IMR-90 (cell line): ENCODE measurements around the gene DCLK1. TPM values are rescaled to one million over a fixed set of nuclear protein-coding genes. Genes with fewer than 3 reads are reported as not detected.

ENCODE experiments used
- ATAC-seq: fragments of 200-7000 bp; cut with Tn5 transposase; 2 replicates; pipeline ENCODE4 v1.9.1; 2020; ENCODE audit warnings: low read depth, mild to moderate bottlenecking, moderate library complexity
- Bru-seq: library from RNA; stranded (reverse); fragments of 400-500 nt; gene quantifications from one replicate; lab custom pipeline; 2021; lab: Mats Ljungman, UMichigan
- BruChase-seq, 2 experiments: library from RNA; stranded (reverse); fragments of 400-500 nt; gene quantifications; one replicate each; lab custom pipeline; 2021; lab: Mats Ljungman, UMichigan
- BruUV-seq: library from RNA; stranded (reverse); fragments of 400-500 nt; replicated peaks from 2 replicates; lab custom pipeline; 2021; lab: Mats Ljungman, UMichigan
- CTCF ChIA-PET: fragments of 300-600 bp; formaldehyde crosslinking; extraction: SDS; loops from one replicate; lab custom pipeline; 2021; ENCODE audit warnings: antibody characterized with exemption; lab: Yijun Ruan, JAX
- POLR2A ChIA-PET: fragments of 300-600 bp; sonication (Branson Sonifier 250); formaldehyde crosslinking; loops from one replicate; lab custom pipeline; 2022; ENCODE audit warnings: antibody characterized with exemption; ENCODE audit not compliant: unreplicated experiment; lab: Charles Lee
- DNase-seq: peaks from one replicate; pipeline ENCODE4 v3.0.0; 2013
- H2AFZ ChIP-seq: replicated peaks from 2 replicates; pipeline ENCODE3; 2013; ENCODE audit warnings: low read length, mild to moderate bottlenecking; ENCODE audit not compliant: poor library complexity
- H2AK5ac ChIP-seq: 2 replicates; pipeline ENCODE4 v1.6.1; 2013; ENCODE audit warnings: low read depth, low read length, inconsistent platforms
- H2AK9ac ChIP-seq: replicated peaks from 2 replicates; pipeline ENCODE3; 2013; ENCODE audit warnings: mild to moderate bottlenecking, low read depth, low read length, moderate library complexity; ENCODE audit not compliant: poor library complexity
- H2BK120ac ChIP-seq: 2 replicates; pipeline ENCODE4 v1.6.1; 2013; ENCODE audit warnings: low read depth, low read length, inconsistent platforms
- H2BK15ac ChIP-seq: 3 replicates; pipeline ENCODE4 v1.6.1; 2013; ENCODE audit warnings: low read depth, low read length, inconsistent platforms
- H2BK20ac ChIP-seq: 2 replicates; pipeline ENCODE4 v1.6.1; 2013; ENCODE audit warnings: low read depth, mild to moderate bottlenecking, inconsistent platforms, low read length, moderate library complexity
- H2BK5ac ChIP-seq: 2 replicates; pipeline ENCODE4 v1.6.1; 2013; ENCODE audit warnings: mild to moderate bottlenecking, low read depth, low read length, inconsistent platforms; ENCODE audit not compliant: poor library complexity, severe bottlenecking
- H3K14ac ChIP-seq: replicated peaks from 2 replicates; pipeline ENCODE4 v1.6.1; 2013; ENCODE audit warnings: low read depth, low read length, inconsistent platforms
- H3K18ac ChIP-seq: 2 replicates; pipeline ENCODE4 v1.6.1; 2013; ENCODE audit warnings: low read depth, low read length, control low read depth
- H3K23ac ChIP-seq: 2 replicates; pipeline ENCODE4 v1.6.1; 2013; ENCODE audit warnings: low read depth, low read length, inconsistent platforms
- H3K27ac ChIP-seq: 2 replicates; pipeline ENCODE4 v1.5.1; 2013; ENCODE audit warnings: mild to moderate bottlenecking, control low read depth, low read length; ENCODE audit not compliant: insufficient read depth
- H3K27me3 ChIP-seq: 2 replicates; pipeline ENCODE4 v1.6.1; 2013; ENCODE audit warnings: low read length; ENCODE audit not compliant: control insufficient read depth, insufficient read depth
- H3K36me3 ChIP-seq: 2 replicates; pipeline ENCODE4 v1.6.1; 2013; ENCODE audit warnings: low read length, mixed read lengths; ENCODE audit not compliant: control insufficient read depth, insufficient read depth
- H3K4ac ChIP-seq: 2 replicates; pipeline ENCODE4 v1.6.1; 2013; ENCODE audit warnings: low read depth, low read length, inconsistent platforms
- H3K4me1 ChIP-seq: 2 replicates; pipeline ENCODE4 v1.6.1; 2013; ENCODE audit warnings: low read length, mixed read lengths; ENCODE audit not compliant: control insufficient read depth, insufficient read depth
- H3K4me2 ChIP-seq: 2 replicates; pipeline ENCODE4 v1.6.1; 2013; ENCODE audit warnings: low read depth, mild to moderate bottlenecking, control low read depth, low read length, moderate library complexity
- H3K4me3 ChIP-seq: 2 replicates; pipeline ENCODE4 v1.5.1; 2013; ENCODE audit warnings: low read depth, mild to moderate bottlenecking, control low read depth, low read length, moderate library complexity; ENCODE audit not compliant: insufficient read depth
- H3K56ac ChIP-seq: 2 replicates; pipeline ENCODE4 v1.6.1; 2013; ENCODE audit warnings: low read length, inconsistent platforms; ENCODE audit not compliant: insufficient read depth; ENCODE audit errors: extremely low read depth
- H3K79me1 ChIP-seq, 2 experiments: 2 replicates each; pipeline ENCODE4 v1.6.1; 2013; ENCODE audit warnings: low read length in 2 of 2, inconsistent platforms in 1 of 2, low read depth in 1 of 2
- H3K9ac ChIP-seq: 2 replicates; pipeline ENCODE4 v1.6.1; 2013; ENCODE audit warnings: low read depth, low read length, control low read depth
- H3K9me1 ChIP-seq: 2 replicates; pipeline ENCODE4 v1.6.1; 2013; ENCODE audit warnings: low read length, inconsistent platforms; ENCODE audit not compliant: insufficient read depth
- H3K9me3 ChIP-seq: 2 replicates; pipeline ENCODE4 v1.6.1; 2013; ENCODE audit warnings: low read length; ENCODE audit not compliant: control insufficient read depth, insufficient read depth
- H4K20me1 ChIP-seq: 2 replicates; pipeline ENCODE4 v1.6.1; 2013; ENCODE audit warnings: low read length, inconsistent platforms; ENCODE audit not compliant: insufficient read depth
- H4K5ac ChIP-seq: 2 replicates; pipeline ENCODE4 v1.6.1; 2013; ENCODE audit warnings: mild to moderate bottlenecking, low read depth, low read length, control low read depth
- H4K8ac ChIP-seq, 2 experiments: 2 replicates each; pipeline ENCODE4 v1.6.1; 2013; ENCODE audit warnings: low read depth in 2 of 2, low read length in 2 of 2, control low read depth in 1 of 2, inconsistent platforms in 1 of 2
- H4K91ac ChIP-seq: 2 replicates; pipeline ENCODE4 v1.6.1; 2013; ENCODE audit warnings: low read depth, low read length, inconsistent platforms; ENCODE audit not compliant: insufficient read depth
- CTCF ChIP-seq: conservative IDR thresholded peaks from 2 replicates; pipeline ENCODE4 v1.5.1; 2012; ENCODE audit warnings: mild to moderate bottlenecking, low read depth, low read length, improper control_type of control experiment
- ELK1 ChIP-seq: fragments of 150-350 bp; IDR thresholded peaks from 2 replicates; pipeline ENCODE4 v1.6.1; 2016; ENCODE audit warnings: low read depth, mild to moderate bottlenecking, low read length, moderate library complexity, borderline replicate concordance
- WGBS, 2 experiments: methylation state at CpG; one replicate each; pipeline versions ENCODE4 v1.1.5 to v1.1.7; 2013; ENCODE audit warnings: missing lambda C conversion rate in 2 of 2; ENCODE audit not compliant: insufficient read length in 1 of 2; ENCODE audit errors: extremely low coverage in 2 of 2; 5-methylcytosine and 5-hydroxymethylcytosine counted together
- dilution Hi-C: fragments of 300-500 bp; cut with HindIII; formaldehyde crosslinking; loops from one replicate; pipeline ENCODE4 v1.14.3; 2018; ENCODE audit warnings: low sequenced_read_pairs; ENCODE audit not compliant: unreplicated experiment
- in situ Hi-C: fragments of 300-500 bp; cut with MboI; formaldehyde crosslinking; loops from 3 replicates; pipeline ENCODE4 v1.14.3; 2019; ENCODE audit warnings: low sequenced_read_pairs, inconsistent platforms, mixed read lengths
- intact Hi-C: fragments of 100-400 bp; cut with micrococcal nuclease; formaldehyde crosslinking; loops from 2 replicates; pipeline ENCODE4 v1.10.0; 2022
- long read RNA-seq: library from polyadenylated mRNA; unstranded; transcript quantifications from one replicate; pipeline ENCODE4 v2.0.0, GENCODE V29; 2021; ENCODE audit not compliant: unreplicated experiment
- polyA plus RNA-seq, 3 experiments: library from polyadenylated mRNA; depleted of rRNA; stranded (reverse); fragments of >200 nt; gene quantifications; 2 replicates each; pipeline ENCODE4 v1.2.3, GENCODE V29; 2012; ENCODE audit warnings: low replicate concordance in 1 of 3
- total RNA-seq: library from RNA; depleted of rRNA; stranded (reverse); fragments of >200 nt; gene quantifications from 2 replicates; pipeline ENCODE4 v1.2.3, GENCODE V29; 2012; rRNA removed

DCLK1 gene
- total RNA-seq: under 0.01 TPM in 2 replicates
- 0.02 TPM in 1 of 2 replicates, not detected in the other for polyA plus RNA-seq (2012; rRNA removed)
- not detected in 2 replicates for polyA plus RNA-seq (2012; cell fraction: cytosol; rRNA removed)
- polyA plus RNA-seq (2012; cell fraction: nucleus; rRNA removed; ENCODE audit: low replicate concordance): 0.03 TPM in 1 of 2 replicates, not detected in the other
- Bru-seq, nascent RNA: percentile 6 among the genes with signal in this experiment
- percentile 4 among the genes with signal in this experiment for BruChase-seq, experiment 1, labeled RNA remaining after a 6-hour chase
- percentile 2 among the genes with signal in this experiment for BruChase-seq, experiment 2, labeled RNA remaining after a 2-hour chase
- long read RNA-seq: 0 reads

DNA sequence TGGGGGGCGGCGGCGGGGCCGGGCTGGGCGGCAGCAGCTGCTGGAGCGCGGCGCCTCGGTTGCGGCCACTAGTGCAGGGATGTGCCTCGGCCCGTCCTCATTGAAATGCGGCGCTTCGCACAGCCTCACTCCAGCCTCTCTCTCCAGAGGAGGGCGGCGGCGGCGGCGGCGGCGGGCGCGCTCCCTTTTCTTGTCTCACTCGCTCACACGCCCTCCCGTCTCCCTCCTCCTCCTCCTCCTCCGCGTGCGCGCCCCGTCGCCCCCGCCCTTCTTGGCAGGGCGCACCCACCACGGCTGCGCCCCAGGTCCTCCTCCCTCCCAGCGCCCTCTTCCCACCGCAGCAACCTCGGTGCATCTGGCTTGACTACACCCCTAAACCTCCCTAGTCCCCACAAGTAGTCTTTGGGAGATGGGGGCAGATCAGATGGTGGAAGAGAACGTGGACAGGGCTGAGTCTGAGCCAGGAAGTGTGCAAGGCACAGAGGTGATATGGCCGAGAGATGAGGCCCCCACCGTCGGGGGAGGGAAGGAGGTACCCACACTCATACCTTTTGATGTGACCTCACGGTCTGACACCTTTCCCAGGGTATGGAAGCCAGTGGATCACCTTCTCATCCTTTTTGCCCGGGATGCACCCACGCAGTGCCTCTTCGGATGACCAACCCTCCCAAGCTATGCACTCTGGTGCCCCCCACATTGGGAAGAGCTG is at the start of gene DCLK1:
Gene DCLK1, minus strand, starts transcription at position 161 of the 709 bp plus-strand sequence.
- ATAC-seq: peak; percentile 83
- Histone ChIP-seq H3K4me1 (no peaks in the 10 kb centered on the region), H3K9me3 (no peaks in the 10 kb centered on the region), H3K79me1 (no peaks in the 10 kb centered on the region), H3K14ac (no peak within 1 kb of the TSS), H3K4me2 (peak within 1 kb of the TSS; percentile 59; the same call in 1 of the 2 replicates), H3K23ac (no peak within 1 kb of the TSS), H3K18ac (no peak within 1 kb of the TSS), H4K5ac (no peak within 1 kb of the TSS), H2BK5ac (no peak within 1 kb of the TSS), H3K4ac (no peak within 1 kb of the TSS), H3K56ac (no peak within 1 kb of the TSS), H4K91ac (no peak within 1 kb of the TSS), H4K8ac (no peak within 1 kb of the TSS), H3K36me3 (no peaks in the 10 kb centered on the region), H3K4me3 (peak within 1 kb of the TSS; percentile 19; the same call in 1 of the 2 replicates), H3K9ac (no peak within 1 kb of the TSS), H2AK5ac (no peak within 1 kb of the TSS), H3K27me3 (peaks cover 31% of the 10 kb centered on the region), H2BK120ac (no peak within 1 kb of the TSS), H2BK15ac (no peak within 1 kb of the TSS), H2AK9ac (no peak within 1 kb of the TSS), H3K9me1 (no peaks in the 10 kb centered on the region), H3K27ac (no peak within 1 kb of the TSS), H2BK20ac (no peak within 1 kb of the TSS), H2AFZ (peak within 1 kb of the TSS; percentile 55), H4K20me1 (no peaks in the 10 kb centered on the region)
- WGBS, 2 experiments: 6% methylated on average over 10 of the region's 48 CpGs; no CpG with 5 or more reads in 1 of the 2 experiments
- no TSS peak for BruUV-seq
- TF ChIP-seq ELK1: no peak
- no peak for TF ChIP-seq CTCF
- CTCF ChIA-PET: no interaction called here
- no peak for DNase-seq
- intact Hi-C loops (no loop called here), in situ Hi-C loops (no loop called here), dilution Hi-C loops (no loop called here)
- POLR2A ChIA-PET: no interaction called here
